Parathyroid adenoma (tissue), 2 donors: ENCODE measurements around the gene ZNF132.
A peak's percentile ranks its signal among the peaks of the same experiment; 100 is the strongest.

ENCODE experiments used
- H2AFZ ChIP-seq: fragments of 300-600 bp; sonication (generic); one replicate; pipeline ENCODE4 v1.7.0; 2017; ENCODE audit warnings: antibody characterized with exemption, mild to moderate bottlenecking
- H3K27ac ChIP-seq: fragments of 300-600 bp; sonication (generic); one replicate; pipeline ENCODE4 v1.7.0; 2017
- H3K27me3 ChIP-seq: fragments of 300-600 bp; sonication (generic); one replicate; pipeline ENCODE4 v1.7.0; 2017; ENCODE audit warnings: low read length; ENCODE audit not compliant: control insufficient read depth, insufficient read depth
- H3K36me3 ChIP-seq: fragments of 300-600 bp; sonication (generic); one replicate; pipeline ENCODE4 v1.7.0; 2017; ENCODE audit warnings: low read length; ENCODE audit not compliant: control insufficient read depth, insufficient read depth
- H3K4me1 ChIP-seq: fragments of 300-600 bp; sonication (generic); one replicate; pipeline ENCODE4 v1.7.0; 2017; ENCODE audit warnings: control low read depth
- H3K4me2 ChIP-seq: fragments of 300-600 bp; sonication (generic); one replicate; pipeline ENCODE4 v1.7.0; 2017; ENCODE audit warnings: low read length
- H3K4me3 ChIP-seq: fragments of 300-600 bp; sonication (generic); one replicate; pipeline ENCODE4 v1.7.0; 2017; ENCODE audit warnings: low read depth, low read length
- H3K79me2 ChIP-seq: fragments of 300-600 bp; sonication (generic); one replicate; pipeline ENCODE4 v1.7.0; 2017; ENCODE audit warnings: control low read depth
- H3K9ac ChIP-seq: fragments of 300-600 bp; sonication (generic); one replicate; pipeline ENCODE4 v1.7.0; 2017; ENCODE audit warnings: mild to moderate bottlenecking
- H3K9me3 ChIP-seq: fragments of 300-600 bp; sonication (generic); one replicate; pipeline ENCODE4 v1.7.0; 2017; ENCODE audit warnings: low read length; ENCODE audit not compliant: control insufficient read depth
- CTCF ChIP-seq: fragments of 300-600 bp; sonication (generic); IDR thresholded peaks from one replicate; pipeline ENCODE4 v1.7.0; 2017; ENCODE audit warnings: antibody characterized with exemption, mild to moderate bottlenecking
- donor health status: primary hyperparathyroidism.

Gene ZNF132

GRCh38 chr19:58476498-58477015 lies 36.6 kb upstream of the ZNF132 start:
- no peak for TF ChIP-seq CTCF
- peak overlapping the region; percentile 89 for H3K4me2 ChIP-seq

GRCh38 chr19:58475714-58476497 lies 36.0 kb upstream of the ZNF132 start, which contains the start of gene ZNF446:
TSS of gene ZNF446 (plus strand) at chr19:58476352. CDS start at chr19:58477219, 867 bp downstream.
- H3K4me2 ChIP-seq, result peak within 1 kb of the TSS; percentile 89
- H3K4me3 ChIP-seq, result peak within 1 kb of the TSS; percentile 95
- H3K4me1 ChIP-seq, result peaks cover 16% of the 10 kb centered on the region
- H3K9me3 ChIP-seq, result no peaks in the 10 kb centered on the region
- H3K79me2 ChIP-seq, result no peaks in the 10 kb centered on the region
- H3K27ac ChIP-seq, result peak within 1 kb of the TSS; percentile 91
- H3K36me3 ChIP-seq, result no peaks in the 10 kb centered on the region
- no peak for TF ChIP-seq CTCF
- peak within 1 kb of the TSS; percentile 89 for H2AFZ ChIP-seq
- H3K27me3 ChIP-seq, result no peaks in the 10 kb centered on the region
- H3K9ac ChIP-seq, result peak within 1 kb of the TSS; percentile 56

More at GRCh38 chr19:58476498-58477015, 36.6 kb upstream of the ZNF132 start:
- Histone ChIP-seq H3K4me3 (peak overlapping the region; percentile 95), H3K36me3 (no peaks in the 10 kb centered on the region), H3K27ac (peak overlapping the region; percentile 91), H3K9me3 (no peaks in the 10 kb centered on the region), H2AFZ (peak overlapping the region; percentile 89), H3K79me2 (no peaks in the 10 kb centered on the region), H3K27me3 (no peaks in the 10 kb centered on the region), H3K4me1 (peaks cover 16% of the 10 kb centered on the region), H3K9ac (peak overlapping the region; percentile 56)

GRCh38 chr19:58474997-58475713 lies 35.2 kb upstream of the ZNF132 start:
- Histone ChIP-seq H2AFZ (peak overlapping the region; percentile 89), H3K4me2 (peak overlapping the region; percentile 89), H3K4me3 (peak overlapping the region; percentile 95), H3K27ac (peak overlapping the region; percentile 91), H3K9me3 (no peaks in the 10 kb centered on the region), H3K27me3 (no peaks in the 10 kb centered on the region), H3K79me2 (no peaks in the 10 kb centered on the region), H3K9ac (no peak overlapping the region), H3K4me1 (peaks cover 16% of the 10 kb centered on the region), H3K36me3 (no peaks in the 10 kb centered on the region)
- TF ChIP-seq CTCF, result no peak

GRCh38 chr19:58474291-58474996 lies 34.5 kb upstream of the ZNF132 start:
- Histone ChIP-seq H3K4me3 (no peak overlapping the region), H2AFZ (no peak overlapping the region), H3K4me2 (no peak overlapping the region), H3K36me3 (no peaks in the 10 kb centered on the region), H3K4me1 (peaks cover 16% of the 10 kb centered on the region), H3K27ac (peak overlapping the region; percentile 91), H3K79me2 (no peaks in the 10 kb centered on the region), H3K9me3 (no peaks in the 10 kb centered on the region), H3K9ac (no peak overlapping the region), H3K27me3 (no peaks in the 10 kb centered on the region)
- no peak for TF ChIP-seq CTCF
